AG04449 (cell line): ENCODE data around the gene OXSR1.

Experiments
- CTCF ChIA-PET: fragments of 350-600 bp; formaldehyde crosslinking; extraction: SDS; loops from one replicate; lab custom pipeline; 2021; ENCODE audit warnings: antibody characterized with exemption; lab: Yijun Ruan, JAX
- POLR2A ChIA-PET: fragments of 400-600, 350-600 bp; formaldehyde crosslinking; extraction: SDS; loops from one replicate; lab custom pipeline; 2020; ENCODE audit warnings: antibody characterized with exemption, inconsistent platforms; lab: Yijun Ruan, JAX
- DNase-seq: peaks from one replicate; pipeline ENCODE4 v3.0.0-alpha.2; 2010; ENCODE audit warnings: low read depth, low spot score
- H3K4me3 ChIP-seq: 2 replicates; pipeline ENCODE4 v1.5.1; 2011; ENCODE audit warnings: low read depth, mild to moderate bottlenecking, control low read depth, low read length
- TF ChIP-seq, protein P1 (sequence below): IDR thresholded peaks from one replicate; pipeline ENCODE4 v1.5.1; 2011; ENCODE audit warnings: mild to moderate bottlenecking, moderate library complexity, low read length, control low read depth, inconsistent platforms; ENCODE audit not compliant: insufficient read depth; ENCODE audit errors: missing control alignments

Gene OXSR1

GRCh38 chr3:38136777-38137614 lies 28.3 kb upstream of the OXSR1 start, which contains the start of gene ACAA1:
Gene ACAA1 (minus strand): TSS chr3:38137127. CDS start chr3:38137035, 92 bp downstream.
- peak within 1 kb of the TSS; percentile 90 for H3K4me3 ChIP-seq
- TF ChIP-seq, protein P1, sequence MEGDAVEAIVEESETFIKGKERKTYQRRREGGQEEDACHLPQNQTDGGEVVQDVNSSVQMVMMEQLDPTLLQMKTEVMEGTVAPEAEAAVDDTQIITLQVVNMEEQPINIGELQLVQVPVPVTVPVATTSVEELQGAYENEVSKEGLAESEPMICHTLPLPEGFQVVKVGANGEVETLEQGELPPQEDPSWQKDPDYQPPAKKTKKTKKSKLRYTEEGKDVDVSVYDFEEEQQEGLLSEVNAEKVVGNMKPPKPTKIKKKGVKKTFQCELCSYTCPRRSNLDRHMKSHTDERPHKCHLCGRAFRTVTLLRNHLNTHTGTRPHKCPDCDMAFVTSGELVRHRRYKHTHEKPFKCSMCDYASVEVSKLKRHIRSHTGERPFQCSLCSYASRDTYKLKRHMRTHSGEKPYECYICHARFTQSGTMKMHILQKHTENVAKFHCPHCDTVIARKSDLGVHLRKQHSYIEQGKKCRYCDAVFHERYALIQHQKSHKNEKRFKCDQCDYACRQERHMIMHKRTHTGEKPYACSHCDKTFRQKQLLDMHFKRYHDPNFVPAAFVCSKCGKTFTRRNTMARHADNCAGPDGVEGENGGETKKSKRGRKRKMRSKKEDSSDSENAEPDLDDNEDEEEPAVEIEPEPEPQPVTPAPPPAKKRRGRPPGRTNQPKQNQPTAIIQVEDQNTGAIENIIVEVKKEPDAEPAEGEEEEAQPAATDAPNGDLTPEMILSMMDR: no peak
- DNase-seq: peak; percentile 90
- ChIA-PET CTCF (interaction anchor here (0.7 to 2.9 kb wide), 10 partner anchors 18 to 343 kb away, joined by 3 to 15 read pairs (median 6); partner anchors contain the start of gene XYLB), POLR2A (interaction anchor here (0.6 to 1.8 kb wide), 11 partner anchors 9 to 453 kb away, joined by 3 to 24 read pairs (median 3); partner anchors contain the start of gene OXSR1)

- TF ChIP-seq, protein P1: peak; percentile 27
- POLR2A ChIA-PET: interaction anchor here (0.6 to 1.8 kb wide), 9 partner anchors 10 to 452 kb away, joined by 3 to 24 read pairs (median 4); partner anchors contain the start of gene OXSR1
- CTCF ChIA-PET: interaction anchor here (1.0 to 2.9 kb wide), 8 partner anchors 19 to 343 kb away, joined by 3 to 15 read pairs (median 7); partner anchors contain the start of gene XYLB
- peak; percentile 24 for DNase-seq
- peak overlapping the region; percentile 80 for H3K4me3 ChIP-seq
Measured at GRCh38 chr3:38137615-38138348, 27.6 kb upstream of the OXSR1 start.

DNA sequence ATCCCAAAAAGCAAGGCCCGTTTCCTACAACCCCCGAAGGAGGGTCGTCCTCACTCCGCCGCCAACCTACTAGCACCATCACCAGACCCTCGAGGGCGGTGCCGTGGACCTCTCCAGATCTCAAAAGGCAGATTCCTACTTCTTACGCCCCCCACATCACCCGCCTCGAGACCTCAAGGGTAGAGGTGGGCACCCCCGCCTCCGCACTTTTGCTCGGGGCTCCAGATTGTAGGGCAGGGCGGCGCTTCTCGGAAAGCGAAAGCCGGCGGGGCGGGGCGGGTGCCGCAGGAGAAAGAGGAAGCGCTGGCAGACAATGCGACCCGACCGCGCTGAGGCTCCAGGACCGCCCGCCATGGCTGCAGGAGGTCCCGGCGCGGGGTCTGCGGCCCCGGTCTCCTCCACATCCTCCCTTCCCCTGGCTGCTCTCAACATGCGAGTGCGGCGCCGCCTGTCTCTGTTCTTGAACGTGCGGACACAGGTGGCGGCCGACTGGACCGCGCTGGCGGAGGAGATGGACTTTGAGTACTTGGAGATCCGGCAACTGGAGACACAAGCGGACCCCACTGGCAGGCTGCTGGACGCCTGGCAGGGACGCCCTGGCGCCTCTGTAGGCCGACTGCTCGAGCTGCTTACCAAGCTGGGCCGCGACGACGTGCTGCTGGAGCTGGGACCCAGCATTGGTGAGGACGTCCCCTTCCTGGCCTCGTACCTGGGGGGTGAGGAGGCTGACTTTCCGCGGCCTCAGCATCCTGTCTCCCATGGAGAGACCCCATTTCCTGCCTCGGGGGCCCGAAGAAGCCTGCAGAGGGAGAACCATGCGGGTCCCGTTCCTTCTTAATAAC lies 26.8 kb upstream of the OXSR1 start, which contains the start of gene MYD88:
Gene MYD88, plus strand, starts transcription at position 313 of the 842 bp plus-strand sequence. Its CDS starts 40 bp downstream, at position 353.
- CTCF ChIA-PET: interaction anchor here (1.2 to 2.9 kb wide), 4 partner anchors 25 to 208 kb away, joined by 3 to 15 read pairs (median 8); partner anchors contain the start of gene XYLB
- peak within 1 kb of the TSS; percentile 80 for H3K4me3 ChIP-seq
- POLR2A ChIA-PET: interaction anchor here (0.7 kb wide), 1 partner anchor 27 kb away, joined by 5 read pairs; the partner anchor contains the start of gene OXSR1
- TF ChIP-seq, protein P1: peak; percentile 4
- no peak for DNase-seq

- no peak for DNase-seq
- H3K4me3 ChIP-seq: peak overlapping the region; percentile 80
- ChIA-PET CTCF (interaction anchor here (1.2 to 2.1 kb wide), 5 partner anchors 22 to 207 kb away, joined by 3 to 8 read pairs (median 3); no protein-coding TSS in a partner anchor), POLR2A (interaction anchor here (0.7 kb wide), 1 partner anchor 26 kb away, joined by 5 read pairs; the partner anchor contains the start of gene OXSR1)
- TF ChIP-seq, protein P1: no peak
Measured at GRCh38 chr3:38139191-38139590, 26.1 kb upstream of the OXSR1 start.

GRCh38 chr3:38139652-38140051 lies 25.7 kb upstream of the OXSR1 start:
- DNase-seq: no peak
- TF ChIP-seq, protein P1: no peak
- ChIA-PET POLR2A (no interaction called here), CTCF (interaction anchor here (1.2 to 2.1 kb wide), 5 partner anchors 22 to 206 kb away, joined by 3 to 8 read pairs (median 3); no protein-coding TSS in a partner anchor)
- peak overlapping the region; percentile 80 for H3K4me3 ChIP-seq
